ENCODE data around the gene ANKS1B. TPM values are rescaled to one million over a fixed set of nuclear protein-coding genes. Genes with fewer than 3 reads are reported as not detected.

The ANKS1B gene
- total RNA-seq, 1 experiment from 2014 or later = 0.61 TPM

- H3K4me1 ChIP-seq = 0 out of 2 replicates have a peak, but pooled peaks cover 6% of the 10 kb centered on the region
- DNase-seq = peak in 1 of 2 experiments; percentile 2
- H3K36me3 Mint-ChIP-seq (ENCODE audit: insufficient read depth, unreplicated experiment) = no peaks in the 10 kb centered on the region
- no peak for TF ChIP-seq CTCF (IDR thresholded peaks at IDR 0.05; ENCODE audit: insufficient read depth in 1 of 2, low read depth in 1 of 2, low read length in 1 of 2, severe bottlenecking in 1 of 2, unreplicated experiment in 1 of 2)
- no peaks in the 10 kb centered on the region for H3K9me3 Mint-ChIP-seq (ENCODE audit: unreplicated experiment)
- intact Hi-C loops (cut with micrococcal nuclease; ENCODE audit: unreplicated experiment) = loop anchor here (5.0 kb wide), 1 partner anchor 171 kb away; no protein-coding TSS in a partner anchor
- H3K27ac Mint-ChIP-seq (ENCODE audit: unreplicated experiment) = no peak overlapping the region
- H3K9me3 ChIP-seq = no peaks in the 10 kb centered on the region
- H3K4me3 ChIP-seq (ENCODE audit: low read depth, low read length) = peak overlapping the region; percentile 45
- peak overlapping the region; percentile 85 for H3K4me3 Mint-ChIP-seq (ENCODE audit: unreplicated experiment)
- H3K27me3 ChIP-seq (replicated peaks; ENCODE audit: control insufficient read depth, insufficient read depth, low read length) = peaks cover 2% of the 10 kb centered on the region; the same call in 1 of the 2 replicates
- H3K36me3 ChIP-seq (ENCODE audit: control insufficient read depth, insufficient read depth, low read length) = no peaks in the 10 kb centered on the region
- no TSS peak for BruUV-seq (replicated peaks)
- POLR2A ChIA-PET = no interaction called here
- H3K27me3 Mint-ChIP-seq (ENCODE audit: insufficient read depth, unreplicated experiment) = peaks cover 20% of the 10 kb centered on the region
- H3K4me1 Mint-ChIP-seq (ENCODE audit: low read depth, unreplicated experiment) = peaks cover 7% of the 10 kb centered on the region
- CTCF ChIA-PET = interaction anchor here (0.6 kb wide), 1 partner anchor 923 kb away, joined by 6 read pairs; no protein-coding TSS in a partner anchor
These were observed 1.1 kb downstream of the ANKS1B start for GRCh38 chr12:99983456-99984258.

- Mint-ChIP-seq H3K9me3 (ENCODE audit: unreplicated experiment) (no peaks in the 10 kb centered on the region), H3K27me3 (ENCODE audit: insufficient read depth, unreplicated experiment) (peaks cover 23% of the 10 kb centered on the region)
- no peak for DNase-seq
These were observed 3.0 kb downstream of the ANKS1B start for GRCh38 chr12:99981639-99982190.

More at GRCh38 chr12:99981639-99982190, 3.0 kb downstream of the ANKS1B start:
- H3K36me3 Mint-ChIP-seq (ENCODE audit: insufficient read depth, unreplicated experiment) = no peaks in the 10 kb centered on the region
- no peak for TF ChIP-seq CTCF (IDR thresholded peaks at IDR 0.05; ENCODE audit: insufficient read depth in 1 of 2, low read depth in 1 of 2, low read length in 1 of 2, severe bottlenecking in 1 of 2, unreplicated experiment in 1 of 2)
- no peak overlapping the region for H3K27ac Mint-ChIP-seq (ENCODE audit: unreplicated experiment)
- H3K4me3 Mint-ChIP-seq (ENCODE audit: unreplicated experiment) = no peak overlapping the region
- no peaks in the 10 kb centered on the region for H3K36me3 ChIP-seq (ENCODE audit: control insufficient read depth, insufficient read depth, low read length)
- CTCF ChIA-PET = no interaction called here
- POLR2A ChIA-PET = no interaction called here
- peaks cover 2% of the 10 kb centered on the region; the same call in 1 of the 2 replicates for H3K27me3 ChIP-seq (replicated peaks; ENCODE audit: control insufficient read depth, insufficient read depth, low read length)
- no peak overlapping the region for H3K4me3 ChIP-seq (ENCODE audit: low read depth, low read length)
- BruUV-seq (replicated peaks) = no TSS peak
- peaks cover 7% of the 10 kb centered on the region for H3K4me1 Mint-ChIP-seq (ENCODE audit: low read depth, unreplicated experiment)
- intact Hi-C loops (cut with micrococcal nuclease; ENCODE audit: unreplicated experiment) = loop anchor here (5.0 kb wide), 1 partner anchor 169 kb away; no protein-coding TSS in a partner anchor
- H3K9me3 ChIP-seq = no peaks in the 10 kb centered on the region
- 0 out of 2 replicates have a peak, but pooled peaks cover 6% of the 10 kb centered on the region for H3K4me1 ChIP-seq

Measured in Caco-2 (cell line).